K562 (cell line): Measurements from ENCODE around the gene ADAM8. TPM values are rescaled to one million over a fixed set of nuclear protein-coding genes. Genes with fewer than 3 reads are reported as not detected.

Experiments
- DEAF1 ChIP-seq: fragments of 450-650 bp; formaldehyde crosslinking; IDR thresholded peaks from 2 replicates; pipeline ENCODE4 v1.4.0; 2020; ENCODE audit warnings: mild to moderate bottlenecking, moderate library complexity
- FOXO4 ChIP-seq: fragments of 450-650 bp; formaldehyde crosslinking; IDR thresholded peaks from 2 replicates; pipeline ENCODE4 v1.4.0; 2020; ENCODE audit warnings: mild to moderate bottlenecking, moderate library complexity
- GABPB2 ChIP-seq: fragments of 250-450 bp; sonication (Bioruptor Pico); conservative IDR thresholded peaks from 2 replicates; pipeline ENCODE4 v1.5.1; 2021; ENCODE audit warnings: mild to moderate bottlenecking
- REST ChIP-seq, 2 experiments: fragments of 450-650 bp; formaldehyde crosslinking in 1 of 2; IDR thresholded peaks; 2 replicates each; pipeline versions ENCODE4 v1.4.0 to v1.6.1; 2014 to 2020; ENCODE audit warnings: mild to moderate bottlenecking in 2 of 2, borderline replicate concordance in 1 of 2, low read depth in 1 of 2
- SMAD1 ChIP-seq: fragments of 150-350 bp; IDR thresholded peaks from 2 replicates; pipeline ENCODE4 v1.6.1; 2014; ENCODE audit warnings: low read length, low read depth; ENCODE audit not compliant: partially characterized antibody
- SRF ChIP-seq, 2 experiments: fragments of 250-450, 450-650 bp in 1 of 2; sonication (Bioruptor Pico) in 1 of 2; sonication (generic) in 1 of 2; formaldehyde crosslinking; IDR thresholded peaks; 2 replicates each; pipeline versions ENCODE4 v1.5.0 to v1.5.1; 2020 to 2022; ENCODE audit warnings: mild to moderate bottlenecking in 1 of 2, missing genetic modification reagents in 1 of 2
- polyA plus RNA-seq, 8 experiments: library from polyadenylated mRNA; depleted of rRNA in 4 of 8; stranded (reverse) in 5 of 8; unstranded in 3 of 8; fragments of >200 nt; fragmentation: Nextera tagmentation in 2 of 8; fragmentation: Illumina TruSeq in 1 of 8; extraction: Ambion mirVana in 2 of 8; extraction: Trizol in 1 of 8; gene quantifications; 2 replicates each; pipeline versions ENCODE4 v1.2.1 to v1.2.3, GENCODE V29; 2011 to 2014; ENCODE audit warnings: inconsistent platforms in 1 of 8, missing spikeins in 1 of 8
- total RNA-seq, 7 experiments: library from RNA; depleted of rRNA in 6 of 7; stranded (reverse); fragments of >200 nt in 6 of 7; fragmentation: Illumina TruSeq in 2 of 7; extraction: Trizol in 2 of 7; gene quantifications; 2 replicates each; pipeline versions ENCODE4 v1.2.1 to v1.2.3, GENCODE V29; 2011 to 2021; ENCODE audit warnings: low replicate concordance in 1 of 7

ADAM8 gene
- total and polyA plus RNA-seq, 9 of the 15 experiments (the other 6 are each of a cell fraction or from before 2014, with no cell fraction given) = 0.07 to 7.0 (median 1.1) TPM

GRCh38 chr10:133289761-133290160 lies 13.1 kb upstream of the ADAM8 start (continued):
- no peak for TF ChIP-seq REST (IDR thresholded peaks at IDR 0.05; ENCODE audit: borderline replicate concordance)
- TF ChIP-seq REST (CRISPR knock-in tag; IDR thresholded peaks at IDR 0.05; ENCODE audit: low read depth) = no peak
- no peak for TF ChIP-seq SRF (CRISPR knock-in tag; IDR thresholded peaks at IDR 0.05)
- TF ChIP-seq GABPB2 (CRISPR knock-in tag) = no peak
- no peak for TF ChIP-seq DEAF1
- TF ChIP-seq FOXO4 = no peak
- TF ChIP-seq SMAD1 = no peak
- TF ChIP-seq, all 486 proteins: peak for 0
